Measurements from ENCODE around the gene ROR2. TPM values are rescaled to one million over a fixed set of nuclear protein-coding genes. Genes with fewer than 3 reads are reported as not detected.
"Not testable (repeated sequence)": the region's sequence is repeated elsewhere in the genome, so short reads cannot be mapped to it uniquely, and the experiment has no call there.

ROR2 gene
- total RNA-seq, 1 experiment from 2014 or later: 0.84 TPM

DNA sequence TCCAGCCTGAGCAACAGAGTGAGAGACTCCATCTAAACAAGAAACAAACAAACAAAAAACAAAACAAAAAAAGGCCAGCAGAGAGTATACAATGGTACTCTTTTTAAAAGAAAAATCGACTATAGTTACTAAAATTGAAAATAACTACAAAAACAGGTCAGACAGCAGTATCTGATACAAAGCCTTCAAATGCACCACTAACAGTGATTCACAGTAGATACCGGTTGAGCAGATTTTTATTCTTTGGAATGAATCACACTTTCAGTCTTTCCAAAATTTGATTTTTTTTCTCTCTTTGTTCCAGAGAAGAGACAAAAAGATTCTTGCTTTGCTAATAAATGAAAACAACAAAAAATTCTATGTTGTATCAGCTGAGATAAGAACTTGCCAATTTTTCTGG is 36.9 kb downstream of the ROR2 start:
- ChIA-PET CTCF (interaction anchor here (0.7 kb wide), 1 partner anchor 142 kb away, joined by 4 read pairs; no protein-coding TSS in a partner anchor), POLR2A (interaction anchor here (1.0 kb wide), 1 partner anchor 11 kb away, joined by 3 read pairs; no protein-coding TSS in a partner anchor)
- intact Hi-C loops (cut with micrococcal nuclease): no loop called here
- no peak for DNase-seq (ENCODE audit: unreplicated experiment)
- no peak overlapping the region for H3K4me3 Mint-ChIP-seq (ENCODE audit: unreplicated experiment)
- H3K4me1 Mint-ChIP-seq (ENCODE audit: insufficient read depth, unreplicated experiment): no peaks in the 10 kb centered on the region
- H3K9me3 Mint-ChIP-seq (ENCODE audit: unreplicated experiment): no peaks in the 10 kb centered on the region
- no peaks in the 10 kb centered on the region for H3K36me3 Mint-ChIP-seq (ENCODE audit: insufficient read depth, unreplicated experiment)
- H3K27ac Mint-ChIP-seq (ENCODE audit: low read depth, unreplicated experiment): no peak overlapping the region
- H3K27me3 Mint-ChIP-seq (ENCODE audit: insufficient read depth, unreplicated experiment): peaks cover 18% of the 10 kb centered on the region
- no TSS peak for BruUV-seq (replicated peaks)
- TF ChIP-seq, protein P1, sequence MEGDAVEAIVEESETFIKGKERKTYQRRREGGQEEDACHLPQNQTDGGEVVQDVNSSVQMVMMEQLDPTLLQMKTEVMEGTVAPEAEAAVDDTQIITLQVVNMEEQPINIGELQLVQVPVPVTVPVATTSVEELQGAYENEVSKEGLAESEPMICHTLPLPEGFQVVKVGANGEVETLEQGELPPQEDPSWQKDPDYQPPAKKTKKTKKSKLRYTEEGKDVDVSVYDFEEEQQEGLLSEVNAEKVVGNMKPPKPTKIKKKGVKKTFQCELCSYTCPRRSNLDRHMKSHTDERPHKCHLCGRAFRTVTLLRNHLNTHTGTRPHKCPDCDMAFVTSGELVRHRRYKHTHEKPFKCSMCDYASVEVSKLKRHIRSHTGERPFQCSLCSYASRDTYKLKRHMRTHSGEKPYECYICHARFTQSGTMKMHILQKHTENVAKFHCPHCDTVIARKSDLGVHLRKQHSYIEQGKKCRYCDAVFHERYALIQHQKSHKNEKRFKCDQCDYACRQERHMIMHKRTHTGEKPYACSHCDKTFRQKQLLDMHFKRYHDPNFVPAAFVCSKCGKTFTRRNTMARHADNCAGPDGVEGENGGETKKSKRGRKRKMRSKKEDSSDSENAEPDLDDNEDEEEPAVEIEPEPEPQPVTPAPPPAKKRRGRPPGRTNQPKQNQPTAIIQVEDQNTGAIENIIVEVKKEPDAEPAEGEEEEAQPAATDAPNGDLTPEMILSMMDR (IDR thresholded peaks at IDR 0.05; ENCODE audit: unreplicated experiment): no peak

DNA sequence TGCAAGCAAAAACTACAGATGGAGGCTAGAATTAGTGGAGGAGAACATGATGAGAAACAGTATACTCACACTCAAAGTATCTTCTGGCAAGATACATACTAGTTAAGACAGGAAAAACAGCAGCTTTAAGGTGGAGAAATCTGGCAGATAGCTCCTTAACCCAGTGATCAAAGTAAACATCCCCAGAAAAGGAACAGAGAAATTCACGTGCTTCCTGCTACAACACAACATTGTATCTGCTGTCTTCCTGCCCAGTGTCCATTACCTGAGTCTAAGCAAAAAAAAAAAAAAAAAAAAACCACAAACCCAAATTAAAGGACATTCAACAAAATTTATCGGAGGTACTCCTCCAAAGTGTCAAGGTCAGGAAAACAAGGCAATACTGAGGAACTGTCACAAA is 38.4 kb downstream of the ROR2 start:
- DNase-seq (ENCODE audit: unreplicated experiment): no peak
- Mint-ChIP-seq H3K27me3 (ENCODE audit: insufficient read depth, unreplicated experiment) (peaks cover 9% of the 10 kb centered on the region), H3K9me3 (ENCODE audit: unreplicated experiment) (no peaks in the 10 kb centered on the region), H3K36me3 (ENCODE audit: insufficient read depth, unreplicated experiment) (no peaks in the 10 kb centered on the region), H3K4me1 (ENCODE audit: insufficient read depth, unreplicated experiment) (no peaks in the 10 kb centered on the region), H3K27ac (ENCODE audit: low read depth, unreplicated experiment) (no peak overlapping the region), H3K4me3 (ENCODE audit: unreplicated experiment) (no peak overlapping the region)
- POLR2A ChIA-PET: no interaction called here
- CTCF ChIA-PET: interaction anchor here (0.5 kb wide), 1 partner anchor 116 kb away, joined by 3 read pairs; no protein-coding TSS in a partner anchor
- intact Hi-C loops (cut with micrococcal nuclease): no loop called here
- BruUV-seq (replicated peaks): no TSS peak
- TF ChIP-seq, protein P1 (IDR thresholded peaks at IDR 0.05; ENCODE audit: unreplicated experiment): no peak

DNA sequence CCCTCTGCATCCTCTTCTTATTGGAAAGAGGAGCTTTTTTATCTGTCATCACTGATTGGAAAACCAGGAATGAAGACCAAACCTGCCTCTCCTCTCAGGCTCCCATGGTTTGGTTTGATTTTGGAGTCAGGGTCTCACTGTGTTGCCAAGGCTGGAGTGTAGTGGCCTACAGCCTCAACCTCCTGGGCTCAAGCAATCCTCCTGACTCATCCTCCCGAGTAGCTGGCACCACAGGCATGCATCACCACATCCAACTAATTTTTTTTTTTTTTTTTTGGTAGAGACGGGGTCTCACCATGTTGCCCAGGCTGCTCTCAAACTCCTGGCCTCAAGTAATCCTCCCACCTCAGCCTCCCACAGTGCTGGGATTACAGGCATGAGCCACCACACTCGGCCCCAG is 40.8 kb downstream of the ROR2 start:
- H3K36me3 Mint-ChIP-seq (ENCODE audit: insufficient read depth, unreplicated experiment); BruUV-seq (replicated peaks); H3K27ac Mint-ChIP-seq (ENCODE audit: low read depth, unreplicated experiment); H3K4me1 Mint-ChIP-seq (ENCODE audit: insufficient read depth, unreplicated experiment); H3K4me3 Mint-ChIP-seq (ENCODE audit: unreplicated experiment); intact Hi-C loops (cut with micrococcal nuclease); DNase-seq (ENCODE audit: unreplicated experiment); H3K27me3 Mint-ChIP-seq (ENCODE audit: insufficient read depth, unreplicated experiment); H3K9me3 Mint-ChIP-seq (ENCODE audit: unreplicated experiment): not testable (repeated sequence)
- CTCF ChIA-PET: interaction anchor here (0.6 to 0.9 kb wide), 3 partner anchors 22 to 45 kb away, joined by 3 to 4 read pairs (median 3); no protein-coding TSS in a partner anchor
- POLR2A ChIA-PET: interaction anchor here (0.7 kb wide), 1 partner anchor 266 kb away, joined by 3 read pairs; no protein-coding TSS in a partner anchor

DNA sequence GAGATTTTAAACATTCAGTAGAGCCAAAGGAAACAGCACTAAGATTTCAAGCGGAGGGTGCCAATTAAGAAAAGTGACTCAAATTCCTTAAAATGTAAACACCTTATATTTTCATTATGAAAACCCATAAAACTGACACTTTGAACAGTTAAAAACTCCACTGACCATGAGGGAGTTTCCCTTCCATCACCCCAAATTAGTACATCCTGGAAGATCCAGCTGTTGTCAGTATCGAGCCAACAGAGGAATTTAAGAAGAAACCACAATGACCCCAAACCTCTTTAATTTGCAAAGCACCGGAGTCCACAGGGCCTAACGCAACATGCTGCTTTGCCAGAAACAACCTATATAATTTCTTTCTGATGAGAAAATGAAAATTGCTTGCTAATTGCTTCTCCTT is 41.3 kb downstream of the ROR2 start:
- Mint-ChIP-seq H3K9me3 (ENCODE audit: unreplicated experiment) (no peaks in the 10 kb centered on the region), H3K36me3 (ENCODE audit: insufficient read depth, unreplicated experiment) (no peaks in the 10 kb centered on the region), H3K27me3 (ENCODE audit: insufficient read depth, unreplicated experiment) (no peaks in the 10 kb centered on the region), H3K4me3 (ENCODE audit: unreplicated experiment) (no peak overlapping the region), H3K4me1 (ENCODE audit: insufficient read depth, unreplicated experiment) (no peaks in the 10 kb centered on the region), H3K27ac (ENCODE audit: low read depth, unreplicated experiment) (no peak overlapping the region)
- BruUV-seq (replicated peaks): no TSS peak
- ChIA-PET CTCF (no interaction called here), POLR2A (no interaction called here)
- TF ChIP-seq, protein P1 (IDR thresholded peaks at IDR 0.05; ENCODE audit: unreplicated experiment): no peak
- no peak for DNase-seq (ENCODE audit: unreplicated experiment)
- intact Hi-C loops (cut with micrococcal nuclease): no loop called here

DNA sequence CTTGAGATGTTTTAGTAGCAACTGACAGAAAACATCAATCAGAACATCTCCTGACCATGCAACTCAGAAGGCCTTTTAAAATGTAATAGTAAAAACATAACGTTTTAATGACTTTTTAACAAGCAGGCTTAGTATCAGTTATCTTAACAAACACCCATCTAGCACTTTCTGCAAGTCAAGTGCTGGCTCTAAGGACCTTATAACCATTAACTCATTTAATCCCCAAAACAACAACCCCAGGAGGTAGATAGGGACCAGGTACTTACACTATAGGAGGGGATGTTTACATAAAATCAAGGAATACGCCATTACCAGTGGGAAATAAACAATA is 41.8 kb downstream of the ROR2 start:
- H3K27me3 Mint-ChIP-seq (ENCODE audit: insufficient read depth, unreplicated experiment): no peaks in the 10 kb centered on the region
- intact Hi-C loops (cut with micrococcal nuclease): no loop called here
- H3K9me3 Mint-ChIP-seq (ENCODE audit: unreplicated experiment): no peaks in the 10 kb centered on the region
- CTCF ChIA-PET: no interaction called here
- POLR2A ChIA-PET: no interaction called here
- H3K36me3 Mint-ChIP-seq (ENCODE audit: insufficient read depth, unreplicated experiment): no peaks in the 10 kb centered on the region
- H3K4me3 Mint-ChIP-seq (ENCODE audit: unreplicated experiment): no peak overlapping the region
- TF ChIP-seq, protein P1 (IDR thresholded peaks at IDR 0.05; ENCODE audit: unreplicated experiment): no peak
- DNase-seq (ENCODE audit: unreplicated experiment): no peak
- no peak overlapping the region for H3K27ac Mint-ChIP-seq (ENCODE audit: low read depth, unreplicated experiment)
- no TSS peak for BruUV-seq (replicated peaks)
- H3K4me1 Mint-ChIP-seq (ENCODE audit: insufficient read depth, unreplicated experiment): no peaks in the 10 kb centered on the region
